SK-N-SH treated with all-trans-retinoic acid at 6 μM for 48 hours (cell line): ENCODE data around the gene NEK7.

Source experiments
- ATAC-seq: fragments of 200-7000 bp; cut with Tn5 transposase; 3 replicates; pipeline ENCODE4 v1.9.1; 2020; ENCODE audit warnings: mild to moderate bottlenecking, moderate library complexity
- ARNTL ChIP-seq: fragments of 450-650 bp; formaldehyde crosslinking; IDR thresholded peaks from 2 replicates; pipeline ENCODE4 v1.5.0; 2020; ENCODE audit warnings: low read depth, mild to moderate bottlenecking, moderate library complexity, borderline replicate concordance
- BACH2 ChIP-seq: fragments of 250-450 bp; sonication (Bioruptor Pico); IDR thresholded peaks from 2 replicates; pipeline ENCODE4 v1.9.0; 2021; ENCODE audit warnings: mild to moderate bottlenecking, borderline replicate concordance
- ESRRG ChIP-seq: fragments of 250-450 bp; sonication (Bioruptor Pico); IDR thresholded peaks from 2 replicates; pipeline ENCODE4 v1.6.1; 2021; ENCODE audit warnings: mild to moderate bottlenecking
- GLIS3 ChIP-seq: fragments of 250-450 bp; sonication (Bioruptor Pico); IDR thresholded peaks from 2 replicates; pipeline ENCODE4 v1.5.0; 2020; ENCODE audit warnings: mild to moderate bottlenecking, moderate library complexity
- ISL1 ChIP-seq: fragments of 250-450 bp; sonication (Bioruptor Pico); IDR thresholded peaks from 2 replicates; pipeline ENCODE4 v2.1.2; 2022; ENCODE audit warnings: mild to moderate bottlenecking, moderate library complexity
- OSR1 ChIP-seq: fragments of 250-450 bp; sonication (Bioruptor Pico); IDR thresholded peaks from 2 replicates; pipeline ENCODE4 v1.8.0; 2022; ENCODE audit warnings: moderate library complexity, mild to moderate bottlenecking, inconsistent platforms
- PPARA ChIP-seq: fragments of 250-450 bp; sonication (Bioruptor Pico); IDR thresholded peaks from 2 replicates; pipeline ENCODE4 v1.5.0; 2020; ENCODE audit warnings: mild to moderate bottlenecking, borderline replicate concordance
- RARB ChIP-seq: fragments of 250-450 bp; sonication (Bioruptor Pico); IDR thresholded peaks from 2 replicates; pipeline ENCODE4 v1.8.0; 2021; ENCODE audit warnings: mild to moderate bottlenecking, moderate library complexity
- SNAI2 ChIP-seq: fragments of 250-450 bp; sonication (Bioruptor Pico); IDR thresholded peaks from 2 replicates; pipeline ENCODE4 v1.5.0; 2020; ENCODE audit warnings: mild to moderate bottlenecking, moderate library complexity
- TCF4 ChIP-seq: fragments of 250-450 bp; sonication (Bioruptor Pico); IDR thresholded peaks from 2 replicates; pipeline ENCODE4 v1.8.0; 2021; ENCODE audit warnings: mild to moderate bottlenecking, moderate library complexity, borderline replicate concordance
- TOX ChIP-seq: fragments of 250-450 bp; sonication (Bioruptor Pico); IDR thresholded peaks from 2 replicates; pipeline ENCODE4 v1.8.0; 2021; ENCODE audit warnings: mild to moderate bottlenecking, moderate library complexity, borderline replicate concordance
- ZC3H10 ChIP-seq: fragments of 250-450 bp; sonication (Bioruptor Pico); IDR thresholded peaks from 2 replicates; pipeline ENCODE4 v1.5.1; 2021; ENCODE audit warnings: mild to moderate bottlenecking, moderate library complexity
- ZFP3 ChIP-seq: fragments of 250-450 bp; sonication (Bioruptor Pico); IDR thresholded peaks from 2 replicates; pipeline ENCODE4 v1.5.0; 2020; ENCODE audit warnings: mild to moderate bottlenecking, moderate library complexity
- ZFP30 ChIP-seq: fragments of 450-650 bp; formaldehyde crosslinking; IDR thresholded peaks from 2 replicates; pipeline ENCODE4 v1.5.0; 2022; ENCODE audit warnings: mild to moderate bottlenecking, moderate library complexity
- ZNF565 ChIP-seq: fragments of 450-650 bp; formaldehyde crosslinking; conservative IDR thresholded peaks from 2 replicates; pipeline ENCODE4 v1.5.0; 2020; ENCODE audit warnings: low read depth, mild to moderate bottlenecking, moderate library complexity
- ZNF70 ChIP-seq: fragments of 450-650 bp; formaldehyde crosslinking; IDR thresholded peaks from 2 replicates; pipeline ENCODE4 v1.5.0; 2020; ENCODE audit warnings: mild to moderate bottlenecking, moderate library complexity
- ZNF8 ChIP-seq: fragments of 450-650 bp; formaldehyde crosslinking; IDR thresholded peaks from 2 replicates; pipeline ENCODE4 v1.5.0; 2020; ENCODE audit warnings: mild to moderate bottlenecking, moderate library complexity
- TF ChIP-seq, protein P1 (sequence below): fragments of 250-450 bp; sonication (Bioruptor Pico); IDR thresholded peaks from 2 replicates; pipeline ENCODE4 v1.5.0; 2020; ENCODE audit warnings: mild to moderate bottlenecking, moderate library complexity
- TF ChIP-seq, protein P2 (sequence below): fragments of 250-450 bp; sonication (Bioruptor Pico); IDR thresholded peaks from 2 replicates; pipeline ENCODE4 v1.5.1; 2021; ENCODE audit warnings: mild to moderate bottlenecking, moderate library complexity
- TF ChIP-seq, protein P3 (sequence below): fragments of 250-450 bp; sonication (Bioruptor Pico); IDR thresholded peaks from 2 replicates; pipeline ENCODE4 v1.5.1; 2020; ENCODE audit warnings: low read depth, mild to moderate bottlenecking, moderate library complexity
- TF ChIP-seq, protein P4 (sequence below): fragments of 250-450 bp; sonication (Bioruptor Pico); IDR thresholded peaks from 2 replicates; pipeline ENCODE4 v1.8.0; 2020; ENCODE audit warnings: mild to moderate bottlenecking, moderate library complexity, borderline replicate concordance

Gene NEK7

DNA sequence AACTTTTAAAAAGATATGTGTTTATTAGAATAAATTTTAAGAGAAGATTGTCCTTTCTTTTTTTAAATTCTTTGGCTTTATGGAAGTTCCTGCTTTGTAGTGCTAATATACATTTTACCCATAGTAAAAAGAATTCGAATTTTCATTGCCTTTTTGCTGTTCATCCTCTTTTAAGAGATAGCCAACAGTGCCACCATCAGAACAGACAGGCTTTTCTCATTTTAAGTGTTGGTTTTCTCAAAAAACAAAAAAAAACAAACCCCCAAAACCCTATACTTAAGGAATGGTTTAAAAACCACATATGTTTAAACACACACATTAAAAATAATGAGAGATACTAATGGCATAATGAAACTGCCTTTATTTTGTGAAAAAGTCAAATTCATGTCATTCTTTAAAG is 118.8 kb downstream of the NEK7 start:
- TF ChIP-seq, protein P1, sequence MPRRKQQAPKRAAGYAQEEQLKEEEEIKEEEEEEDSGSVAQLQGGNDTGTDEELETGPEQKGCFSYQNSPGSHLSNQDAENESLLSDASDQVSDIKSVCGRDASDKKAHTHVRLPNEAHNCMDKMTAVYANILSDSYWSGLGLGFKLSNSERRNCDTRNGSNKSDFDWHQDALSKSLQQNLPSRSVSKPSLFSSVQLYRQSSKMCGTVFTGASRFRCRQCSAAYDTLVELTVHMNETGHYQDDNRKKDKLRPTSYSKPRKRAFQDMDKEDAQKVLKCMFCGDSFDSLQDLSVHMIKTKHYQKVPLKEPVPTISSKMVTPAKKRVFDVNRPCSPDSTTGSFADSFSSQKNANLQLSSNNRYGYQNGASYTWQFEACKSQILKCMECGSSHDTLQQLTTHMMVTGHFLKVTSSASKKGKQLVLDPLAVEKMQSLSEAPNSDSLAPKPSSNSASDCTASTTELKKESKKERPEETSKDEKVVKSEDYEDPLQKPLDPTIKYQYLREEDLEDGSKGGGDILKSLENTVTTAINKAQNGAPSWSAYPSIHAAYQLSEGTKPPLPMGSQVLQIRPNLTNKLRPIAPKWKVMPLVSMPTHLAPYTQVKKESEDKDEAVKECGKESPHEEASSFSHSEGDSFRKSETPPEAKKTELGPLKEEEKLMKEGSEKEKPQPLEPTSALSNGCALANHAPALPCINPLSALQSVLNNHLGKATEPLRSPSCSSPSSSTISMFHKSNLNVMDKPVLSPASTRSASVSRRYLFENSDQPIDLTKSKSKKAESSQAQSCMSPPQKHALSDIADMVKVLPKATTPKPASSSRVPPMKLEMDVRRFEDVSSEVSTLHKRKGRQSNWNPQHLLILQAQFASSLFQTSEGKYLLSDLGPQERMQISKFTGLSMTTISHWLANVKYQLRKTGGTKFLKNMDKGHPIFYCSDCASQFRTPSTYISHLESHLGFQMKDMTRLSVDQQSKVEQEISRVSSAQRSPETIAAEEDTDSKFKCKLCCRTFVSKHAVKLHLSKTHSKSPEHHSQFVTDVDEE (CRISPR knock-in tag) = no peak
- no peak for TF ChIP-seq SNAI2 (CRISPR knock-in tag)
- TF ChIP-seq, protein P2, sequence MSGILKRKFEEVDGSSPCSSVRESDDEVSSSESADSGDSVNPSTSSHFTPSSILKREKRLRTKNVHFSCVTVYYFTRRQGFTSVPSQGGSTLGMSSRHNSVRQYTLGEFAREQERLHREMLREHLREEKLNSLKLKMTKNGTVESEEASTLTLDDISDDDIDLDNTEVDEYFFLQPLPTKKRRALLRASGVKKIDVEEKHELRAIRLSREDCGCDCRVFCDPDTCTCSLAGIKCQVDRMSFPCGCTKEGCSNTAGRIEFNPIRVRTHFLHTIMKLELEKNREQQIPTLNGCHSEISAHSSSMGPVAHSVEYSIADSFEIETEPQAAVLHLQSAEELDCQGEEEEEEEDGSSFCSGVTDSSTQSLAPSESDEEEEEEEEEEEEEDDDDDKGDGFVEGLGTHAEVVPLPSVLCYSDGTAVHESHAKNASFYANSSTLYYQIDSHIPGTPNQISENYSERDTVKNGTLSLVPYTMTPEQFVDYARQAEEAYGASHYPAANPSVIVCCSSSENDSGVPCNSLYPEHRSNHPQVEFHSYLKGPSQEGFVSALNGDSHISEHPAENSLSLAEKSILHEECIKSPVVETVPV = no peak
- no peak for TF ChIP-seq ZNF70
- TF ChIP-seq ZNF565 = no peak
- TF ChIP-seq ZFP30 (CRISPR knock-in tag) = no peak
- no peak for TF ChIP-seq ESRRG (CRISPR knock-in tag)
- TF ChIP-seq, protein P3, sequence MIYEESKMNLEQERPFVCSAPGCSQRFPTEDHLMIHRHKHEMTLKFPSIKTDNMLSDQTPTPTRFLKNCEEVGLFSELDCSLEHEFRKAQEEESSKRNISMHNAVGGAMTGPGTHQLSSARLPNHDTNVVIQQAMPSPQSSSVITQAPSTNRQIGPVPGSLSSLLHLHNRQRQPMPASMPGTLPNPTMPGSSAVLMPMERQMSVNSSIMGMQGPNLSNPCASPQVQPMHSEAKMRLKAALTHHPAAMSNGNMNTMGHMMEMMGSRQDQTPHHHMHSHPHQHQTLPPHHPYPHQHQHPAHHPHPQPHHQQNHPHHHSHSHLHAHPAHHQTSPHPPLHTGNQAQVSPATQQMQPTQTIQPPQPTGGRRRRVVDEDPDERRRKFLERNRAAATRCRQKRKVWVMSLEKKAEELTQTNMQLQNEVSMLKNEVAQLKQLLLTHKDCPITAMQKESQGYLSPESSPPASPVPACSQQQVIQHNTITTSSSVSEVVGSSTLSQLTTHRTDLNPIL = no peak
- TF ChIP-seq GLIS3 (CRISPR knock-in tag) = no peak
- TF ChIP-seq ISL1 (CRISPR knock-in tag) = no peak
- TF ChIP-seq, all 23 proteins: peak for 0
- ATAC-seq = no peak

DNA sequence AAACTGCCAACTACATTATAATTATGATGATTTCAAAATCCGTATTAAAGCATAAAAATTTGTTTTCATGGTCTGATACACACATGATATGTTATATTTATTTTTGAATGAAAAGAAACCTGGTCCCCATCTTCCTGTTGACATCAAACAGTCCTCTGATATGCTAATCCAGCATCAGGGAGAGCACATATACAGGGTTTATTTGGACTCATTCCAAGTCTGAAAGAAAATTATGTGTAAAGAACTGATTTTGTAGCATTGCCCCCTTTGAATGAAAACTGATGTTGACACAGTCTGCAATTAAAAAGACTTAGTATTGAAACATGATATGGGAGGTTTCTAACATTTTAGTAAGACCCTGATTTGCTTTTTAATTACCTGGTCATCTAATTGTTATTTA is 119.4 kb downstream of the NEK7 start:
- TF ChIP-seq ZNF8 (CRISPR knock-in tag) = no peak
- TF ChIP-seq, protein P2 = no peak
- TF ChIP-seq ZNF70 = no peak
- TF ChIP-seq, all 23 proteins: peak for 0
- no peak for ATAC-seq

DNA sequence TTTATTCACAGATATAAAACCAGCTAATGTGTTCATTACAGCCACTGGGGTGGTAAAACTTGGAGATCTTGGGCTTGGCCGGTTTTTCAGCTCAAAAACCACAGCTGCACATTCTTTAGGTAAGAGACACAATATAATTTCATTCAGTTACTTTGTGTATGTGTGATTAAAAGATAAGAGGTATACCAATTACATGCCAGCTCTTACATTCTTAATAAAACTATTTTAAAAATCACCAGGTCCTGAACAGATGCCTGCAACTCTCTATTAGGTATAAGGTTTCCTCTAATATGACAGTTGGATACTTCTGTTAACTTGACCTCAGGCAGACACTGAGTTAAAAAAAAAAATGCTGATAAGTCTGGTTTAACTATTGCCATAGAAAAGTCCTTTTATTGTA is 122.1 kb downstream of the NEK7 start:
- peak; percentile 87 for TF ChIP-seq ISL1 (CRISPR knock-in tag)
- TF ChIP-seq, protein P3 = no peak
- ATAC-seq = peak; percentile 74

DNA sequence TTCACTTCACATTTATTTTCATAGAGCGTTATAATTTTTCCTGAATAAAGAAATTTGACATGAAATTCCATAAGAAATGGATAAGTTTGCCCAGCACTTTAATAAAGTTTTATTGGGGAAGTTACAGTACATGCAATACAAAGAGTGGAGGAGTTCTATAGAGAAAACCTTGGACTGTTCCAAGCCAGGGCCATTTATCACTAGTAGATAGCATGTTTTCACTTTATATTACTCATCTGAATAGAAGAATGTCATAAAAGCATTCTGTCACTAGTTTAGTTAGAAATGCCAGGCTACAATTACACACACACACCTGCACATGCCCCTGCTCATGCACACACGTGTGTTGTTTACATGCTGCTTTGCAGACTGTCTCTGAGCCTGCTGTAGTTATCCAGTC is 123.3 kb downstream of the NEK7 start:
- ATAC-seq = no peak
- TF ChIP-seq ZNF8 (CRISPR knock-in tag) = no peak
- TF ChIP-seq BACH2 (CRISPR knock-in tag) = no peak
- TF ChIP-seq ISL1 (CRISPR knock-in tag) = no peak
- no peak for TF ChIP-seq PPARA
- no peak for TF ChIP-seq TOX (CRISPR knock-in tag)
- TF ChIP-seq RARB (CRISPR knock-in tag) = no peak
- no peak for TF ChIP-seq GLIS3 (CRISPR knock-in tag)
- TF ChIP-seq OSR1 (CRISPR knock-in tag) = no peak
- TF ChIP-seq ZNF565 = no peak
- TF ChIP-seq ESRRG (CRISPR knock-in tag) = no peak
- no peak for TF ChIP-seq TCF4 (CRISPR knock-in tag)
- TF ChIP-seq ARNTL (CRISPR knock-in tag) = no peak
- no peak for TF ChIP-seq ZFP3 (CRISPR knock-in tag)
- TF ChIP-seq ZC3H10 (CRISPR knock-in tag) = no peak
- TF ChIP-seq, protein P1 (CRISPR knock-in tag) = no peak
- TF ChIP-seq, protein P2 = no peak
- no peak for TF ChIP-seq SNAI2 (CRISPR knock-in tag)
- TF ChIP-seq, protein P4, sequence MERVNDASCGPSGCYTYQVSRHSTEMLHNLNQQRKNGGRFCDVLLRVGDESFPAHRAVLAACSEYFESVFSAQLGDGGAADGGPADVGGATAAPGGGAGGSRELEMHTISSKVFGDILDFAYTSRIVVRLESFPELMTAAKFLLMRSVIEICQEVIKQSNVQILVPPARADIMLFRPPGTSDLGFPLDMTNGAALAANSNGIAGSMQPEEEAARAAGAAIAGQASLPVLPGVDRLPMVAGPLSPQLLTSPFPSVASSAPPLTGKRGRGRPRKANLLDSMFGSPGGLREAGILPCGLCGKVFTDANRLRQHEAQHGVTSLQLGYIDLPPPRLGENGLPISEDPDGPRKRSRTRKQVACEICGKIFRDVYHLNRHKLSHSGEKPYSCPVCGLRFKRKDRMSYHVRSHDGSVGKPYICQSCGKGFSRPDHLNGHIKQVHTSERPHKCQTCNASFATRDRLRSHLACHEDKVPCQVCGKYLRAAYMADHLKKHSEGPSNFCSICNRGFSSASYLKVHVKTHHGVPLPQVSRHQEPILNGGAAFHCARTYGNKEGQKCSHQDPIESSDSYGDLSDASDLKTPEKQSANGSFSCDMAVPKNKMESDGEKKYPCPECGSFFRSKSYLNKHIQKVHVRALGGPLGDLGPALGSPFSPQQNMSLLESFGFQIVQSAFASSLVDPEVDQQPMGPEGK (CRISPR knock-in tag) = no peak
- TF ChIP-seq ZFP30 (CRISPR knock-in tag) = no peak
